H1 (cell line): ENCODE results near the gene ARHGAP12. TPM values are rescaled to one million over a fixed set of nuclear protein-coding genes. Genes with fewer than 3 reads are reported as not detected.

Source experiments
- ASH2L ChIP-seq: fragments of 200-600, 300-600 bp; sonication (generic); IDR thresholded peaks from one replicate; pipeline ENCODE4 v1.7.1; 2017; ENCODE audit warnings: low read length
- POLR2AphosphoS5 ChIP-seq: IDR thresholded peaks from 2 replicates; pipeline ENCODE4 v1.6.1; 2011; ENCODE audit warnings: low read depth, low read length
- polyA plus RNA-seq, 7 experiments: library from polyadenylated mRNA; depleted of rRNA in 3 of 7; stranded (reverse) in 5 of 7; unstranded in 2 of 7; fragments of >200 nt in 5 of 7; fragments of 200-250 nt in 2 of 7; gene quantifications; 1 replicate in 5 of 7; 2 replicates in 1 of 7; 4 replicates in 1 of 7; pipeline versions ENCODE4 v1.2.1 to v1.2.3, GENCODE V29; 2011 to 2013; ENCODE audit warnings: missing spikeins in 2 of 7, mixed read lengths in 2 of 7
- total RNA-seq: library from RNA; stranded (reverse); fragmentation: NEBNext Ultra II Directional; extraction: Animal tissue kit (Norgen Biotek cat#: 25700); gene quantifications from 2 replicates; pipeline ENCODE4 v1.2.1, GENCODE V29; 2021

ARHGAP12 gene
- total and polyA plus RNA-seq, 2 of the 8 experiments (the other 6 are each of a cell fraction or from before 2014, with no cell fraction given): 10.1 to 39.0 TPM

DNA sequence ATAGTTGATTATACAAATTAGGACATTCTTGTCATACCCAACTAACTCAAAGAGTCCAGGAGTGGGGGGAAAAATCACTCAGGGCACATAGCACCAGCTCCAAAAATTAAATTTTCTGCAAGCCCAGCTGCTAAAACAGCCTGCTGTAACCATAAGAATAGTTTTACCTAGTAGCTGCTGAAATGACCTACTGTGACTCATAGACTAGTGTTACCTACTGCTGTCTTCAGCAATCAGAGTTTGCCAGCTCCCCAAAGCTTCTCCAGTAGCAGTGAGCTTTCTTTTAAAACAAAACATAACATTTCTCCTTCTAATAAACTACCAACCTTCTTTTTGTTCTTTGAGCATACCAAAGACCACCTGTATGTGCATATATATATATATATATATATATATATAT lies 4.2 kb upstream of the ARHGAP12 start (continued):
- TF ChIP-seq ASH2L: no peak
- no peak for TF ChIP-seq POLR2AphosphoS5
